GM19467 (cell line): ENCODE results near the gene SIX4.

Experiments
- ATAC-seq: cut with Tn5 transposase; IDR thresholded peaks from one replicate; pipeline ENCODE4 v1.9.1; 2021; ENCODE audit warnings: mild to moderate bottlenecking, moderate library complexity; ENCODE audit not compliant: unreplicated experiment

The SIX4 gene

GRCh38 chr14:60722357-60723115 lies 1.6 kb downstream of the SIX4 start:
- ATAC-seq, result no peak

GRCh38 chr14:60722107-60722356 lies 2.1 kb downstream of the SIX4 start:
- ATAC-seq, result no peak

GRCh38 chr14:60721326-60722106 lies 2.6 kb downstream of the SIX4 start:
- ATAC-seq, result no peak

DNA sequence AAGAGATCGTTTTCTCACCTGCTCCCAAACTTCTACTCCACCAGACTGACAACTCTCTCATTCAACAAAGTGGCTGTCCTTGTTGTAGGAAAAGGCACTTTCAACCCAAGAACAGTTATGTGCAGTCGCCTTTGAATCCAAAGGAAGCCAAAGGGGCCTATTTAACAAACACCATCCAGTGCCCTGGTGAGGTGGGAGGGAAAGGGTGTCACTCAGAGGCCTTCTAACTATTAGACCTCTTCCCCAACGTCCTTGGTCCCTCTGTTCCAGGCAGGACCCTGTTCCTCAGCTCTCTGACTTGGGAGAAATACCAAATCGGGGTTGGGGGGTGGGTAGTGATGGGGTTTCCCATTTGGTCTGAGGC lies 3.2 kb downstream of the SIX4 start:
- ATAC-seq, result no peak

- ATAC-seq, result no peak
Observed at GRCh38 chr14:60720391-60720790, 3.8 kb downstream of the SIX4 start.

- ATAC-seq, result no peak
Observed at GRCh38 chr14:60713513-60713912, 10.6 kb downstream of the SIX4 start.

- ATAC-seq, result no peak
Observed at GRCh38 chr14:60710494-60710893, 13.7 kb downstream of the SIX4 start.

DNA sequence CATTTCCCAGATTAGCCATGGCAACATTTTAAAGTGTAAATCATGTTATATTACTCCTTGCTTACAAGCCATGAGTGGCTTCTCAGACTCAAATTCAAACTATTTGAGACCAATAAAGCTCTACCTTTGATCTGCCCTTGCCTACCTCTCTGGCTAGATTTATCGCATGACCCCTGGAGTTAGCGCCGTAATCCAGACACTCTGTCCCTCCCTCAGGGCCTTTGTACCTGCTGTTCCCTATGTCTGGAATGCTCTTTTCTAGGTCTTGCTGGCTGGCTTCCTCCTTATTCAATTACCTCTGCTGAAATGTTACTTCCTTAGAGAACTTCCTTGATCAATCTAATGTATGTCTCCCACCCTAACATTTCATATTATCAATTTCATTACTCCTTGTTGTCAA lies 16.3 kb downstream of the SIX4 start:
- no peak for ATAC-seq

DNA sequence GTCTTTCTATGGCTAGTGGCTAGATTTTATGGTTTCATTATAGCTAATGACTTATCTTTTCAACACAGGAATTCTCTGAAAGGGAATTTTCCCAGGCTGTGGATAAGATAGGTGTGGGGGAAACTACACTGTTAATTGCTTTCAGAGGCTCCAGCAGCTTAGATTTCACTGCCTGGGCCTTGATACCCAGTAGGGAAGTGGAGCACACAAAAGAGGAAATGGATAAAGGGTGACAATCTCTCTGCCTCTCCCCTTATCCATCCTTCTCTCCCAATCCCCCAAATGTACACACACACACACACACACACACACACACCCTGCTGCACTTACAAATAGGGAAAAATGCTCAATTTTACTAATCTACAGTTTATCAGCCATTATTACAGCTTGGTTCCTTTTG lies 19.1 kb downstream of the SIX4 start:
- ATAC-seq, result no peak

GRCh38 chr14:60700598-60700997 lies 23.6 kb downstream of the SIX4 start:
- ATAC-seq, result no peak

DNA sequence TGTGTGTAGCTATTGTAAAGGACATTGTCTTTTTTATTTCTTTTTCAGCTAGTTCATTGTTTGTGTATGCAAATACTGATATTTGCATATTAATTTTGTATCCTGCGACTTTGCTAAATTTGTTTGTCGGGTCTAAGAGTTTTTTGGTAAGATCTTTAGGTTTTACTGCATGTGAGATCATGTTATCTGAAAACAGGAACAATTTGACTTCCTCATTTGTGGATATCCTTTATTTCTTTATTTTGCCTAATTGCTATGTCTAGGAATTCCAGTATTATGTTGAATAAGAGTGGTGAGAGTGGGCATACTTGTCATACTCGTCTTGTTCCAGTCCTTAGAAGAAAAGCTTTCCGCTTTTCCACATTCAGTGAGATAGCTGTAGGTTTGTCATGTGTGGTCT lies 28.8 kb downstream of the SIX4 start:
- no peak for ATAC-seq

DNA sequence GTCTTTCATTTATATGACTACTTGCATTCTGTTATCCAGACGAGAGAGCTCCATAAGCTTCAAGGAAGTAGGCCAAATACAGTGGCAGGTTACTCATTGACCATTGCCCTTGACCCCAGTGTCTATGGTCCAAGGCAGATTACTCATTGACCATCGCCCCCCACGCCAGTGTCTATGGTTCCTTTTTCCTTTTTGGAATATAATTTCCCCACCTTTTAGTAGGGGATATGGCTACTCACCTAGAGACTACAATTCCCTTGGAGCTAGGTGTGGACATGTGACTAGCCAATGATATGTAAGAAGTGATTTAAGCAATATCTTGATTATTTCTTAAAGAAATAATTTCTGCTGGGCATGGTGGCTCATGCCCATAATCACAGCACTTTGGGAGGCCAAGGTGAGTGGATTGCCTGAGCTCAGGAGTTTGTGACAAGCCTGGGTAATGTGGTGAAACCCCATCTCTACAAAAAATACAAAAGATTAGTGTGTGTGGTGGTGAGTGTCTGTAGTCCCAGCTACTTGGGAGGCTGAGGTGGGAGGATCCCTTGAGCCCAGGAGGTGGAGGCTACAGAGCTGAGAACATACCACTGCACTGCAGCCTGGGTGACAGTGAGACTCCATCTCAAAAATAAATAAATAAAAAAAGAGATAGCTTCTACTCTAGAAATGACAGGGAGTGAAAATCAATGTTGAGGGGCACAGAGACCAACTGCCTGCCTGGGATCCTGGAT lies 32.6 kb downstream of the SIX4 start:
- no peak for ATAC-seq

DNA sequence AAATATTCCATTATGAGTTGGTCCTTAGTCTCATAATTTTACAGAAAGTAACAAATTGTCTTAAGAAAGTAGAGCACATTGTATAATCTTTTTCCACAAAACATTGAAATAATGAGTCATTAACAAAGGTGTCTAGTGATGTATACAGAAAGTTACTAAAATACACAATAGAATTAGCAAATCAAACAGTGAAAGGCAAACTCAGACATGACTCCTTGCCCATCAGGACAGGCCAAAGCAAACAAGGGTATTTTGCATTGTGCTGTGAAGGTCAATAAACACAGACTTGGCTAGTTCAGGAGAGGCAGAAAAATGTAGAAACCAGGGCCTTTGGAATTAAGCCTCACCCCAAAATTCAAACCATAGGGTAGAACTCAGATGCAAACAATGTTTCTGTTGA lies 37.3 kb downstream of the SIX4 start:
- ATAC-seq, result no peak

DNA sequence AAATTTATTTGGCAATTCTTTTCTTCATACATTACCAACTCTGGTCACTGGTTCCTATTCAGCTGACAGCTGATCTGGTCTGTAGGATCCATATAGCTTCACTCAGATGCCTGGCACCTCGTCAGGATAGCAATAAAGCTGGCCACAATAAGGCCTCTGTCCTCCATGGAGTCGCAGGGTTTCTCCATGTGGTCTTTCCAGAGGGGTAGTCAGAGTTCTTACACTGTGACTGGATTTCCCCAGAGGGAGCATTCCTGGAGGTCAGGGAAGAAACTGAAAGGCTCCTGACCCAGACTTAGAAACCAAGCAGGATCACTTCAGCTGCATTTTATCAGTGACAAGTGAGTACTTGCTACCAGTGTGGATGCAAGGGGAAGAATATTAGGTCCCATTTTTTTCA lies 39.9 kb downstream of the SIX4 start:
- no peak for ATAC-seq

DNA sequence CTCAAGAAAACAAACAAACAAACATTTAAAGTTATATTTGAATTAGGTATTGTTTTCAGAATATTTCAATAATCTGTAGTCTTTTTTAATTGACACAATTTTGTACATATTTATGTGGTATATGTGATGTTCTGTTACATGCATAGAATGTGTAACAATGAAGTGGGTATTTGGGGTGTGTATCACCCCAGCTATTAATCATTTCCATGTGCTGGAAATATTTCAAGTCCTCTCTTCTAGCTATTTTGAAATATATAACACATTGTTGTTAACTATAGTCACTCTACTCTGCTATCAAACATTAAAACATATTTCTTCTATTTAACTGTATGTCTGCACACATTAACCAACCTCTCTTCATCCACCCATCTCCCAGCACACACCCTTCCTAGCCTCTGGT lies 42.9 kb downstream of the SIX4 start:
- ATAC-seq, result no peak

DNA sequence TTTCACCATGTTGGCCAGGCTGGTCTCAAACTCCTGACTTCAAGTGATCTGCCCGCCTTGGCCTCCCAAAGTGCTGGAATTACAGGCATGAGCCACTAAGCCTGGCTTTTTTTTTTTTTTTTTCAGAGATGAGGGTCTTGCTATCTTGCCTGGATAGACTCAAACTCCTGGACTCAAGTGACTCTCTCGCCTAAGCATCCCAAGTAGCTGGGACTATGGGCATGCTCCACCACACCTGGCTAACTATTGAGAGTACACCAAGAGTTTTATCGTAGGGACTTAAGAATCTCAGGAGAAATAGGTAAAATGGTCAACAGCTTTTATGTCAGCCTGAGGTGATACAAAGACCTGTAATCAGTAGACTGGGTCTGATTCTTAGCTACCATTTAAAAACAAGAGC lies 43.6 kb downstream of the SIX4 start:
- no peak for ATAC-seq

DNA sequence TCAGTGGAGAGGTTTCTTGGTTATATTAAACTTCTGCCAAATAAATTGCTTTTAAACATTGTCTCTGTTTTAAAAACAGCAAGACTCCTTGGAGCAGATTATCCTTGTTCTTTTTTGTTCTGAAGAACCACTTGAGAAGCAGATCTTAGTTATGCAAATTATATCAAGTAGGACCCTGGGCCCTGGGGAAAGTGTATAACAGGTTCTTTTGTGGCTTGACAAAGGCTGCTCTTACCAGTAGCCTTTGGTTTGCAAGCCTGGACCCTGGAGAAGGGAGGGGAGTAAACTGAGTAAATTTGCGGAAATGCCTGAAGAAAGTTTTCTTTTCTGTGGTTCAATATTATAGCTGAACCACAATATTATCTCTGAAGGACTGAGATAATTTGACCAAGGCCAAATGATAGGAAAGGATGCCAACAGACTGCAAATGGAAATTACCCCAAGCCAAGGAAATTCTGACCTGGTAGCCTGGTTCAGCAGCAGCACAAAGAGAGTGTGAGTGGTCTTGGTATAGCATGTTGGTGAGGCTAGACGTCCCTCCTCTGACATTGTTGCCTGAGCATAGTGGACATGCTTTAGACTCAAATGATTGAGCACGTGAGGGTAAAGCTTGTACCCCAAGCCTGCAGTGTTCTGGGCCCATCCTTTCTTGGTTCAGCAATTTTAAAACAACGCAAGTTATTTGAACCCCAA lies 44.4 kb downstream of the SIX4 start:
- ATAC-seq, result no peak

DNA sequence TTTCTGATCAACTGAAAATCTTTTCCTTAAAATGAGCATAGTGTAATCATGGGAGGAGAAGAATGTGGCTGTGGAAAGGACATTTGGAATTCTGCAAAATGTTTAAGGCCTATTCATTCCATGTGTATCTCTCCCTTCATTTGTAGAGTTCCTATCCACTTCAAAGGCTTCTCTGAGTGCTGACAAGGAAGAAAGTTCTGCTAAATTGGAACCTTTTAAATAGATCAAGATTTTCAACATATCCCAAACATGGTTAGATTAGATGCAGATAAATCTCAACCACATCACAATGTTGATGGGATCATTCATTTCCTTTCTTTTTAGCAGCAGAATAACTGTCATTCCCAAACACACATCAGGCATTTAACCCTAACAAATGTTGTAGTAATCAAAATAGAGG lies 46.5 kb downstream of the SIX4 start:
- ATAC-seq, result no peak

DNA sequence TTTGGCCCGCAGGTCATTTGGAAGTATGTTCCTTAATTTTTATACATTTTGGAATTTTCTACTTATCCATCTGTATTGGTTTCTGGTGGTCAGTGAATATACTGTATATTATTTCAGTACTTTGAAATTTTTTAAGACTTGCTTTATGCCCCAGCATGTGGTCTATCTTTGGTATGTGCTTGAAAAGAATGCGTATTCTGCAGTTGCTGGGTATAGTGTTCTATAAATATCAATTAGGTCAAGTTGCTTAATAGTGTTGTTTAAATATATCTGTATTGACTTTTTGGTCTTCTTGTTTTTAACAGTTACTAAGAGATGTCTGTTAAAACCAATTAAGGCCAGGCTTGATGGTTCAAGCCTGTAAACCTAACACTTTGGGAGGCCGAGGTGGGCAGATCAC lies 53.2 kb downstream of the SIX4 start:
- ATAC-seq, result no peak

DNA sequence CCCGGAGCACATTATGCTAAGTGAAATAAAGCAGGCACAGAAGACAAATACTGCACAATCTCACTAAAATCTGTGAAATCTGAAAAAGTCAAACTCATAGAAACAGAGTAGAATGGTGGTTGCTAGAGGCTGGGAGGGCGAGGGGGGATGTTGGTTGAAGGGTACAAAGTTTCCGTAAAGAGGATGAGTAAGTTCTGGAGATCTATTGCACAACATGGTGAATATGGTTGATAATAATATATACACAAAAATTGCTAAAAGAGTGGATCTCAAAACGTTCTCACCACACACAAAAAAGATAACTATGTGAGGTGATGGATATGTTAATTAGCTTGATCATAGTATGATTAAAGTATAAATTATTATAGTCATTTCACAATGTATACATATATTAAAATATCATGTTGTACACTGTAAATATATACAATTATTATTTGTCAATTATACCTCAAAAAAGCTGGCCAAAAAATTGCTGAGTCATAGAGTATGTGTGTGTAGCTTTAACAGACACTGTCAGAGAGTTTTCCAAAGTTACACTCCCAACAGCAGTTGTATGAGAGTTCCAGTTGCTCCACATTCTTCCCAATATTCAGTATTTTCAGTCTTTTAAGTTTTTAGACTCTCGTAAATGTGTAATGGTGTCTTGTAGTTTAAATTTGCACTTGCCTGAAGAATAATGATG lies 55.6 kb downstream of the SIX4 start:
- ATAC-seq, result no peak

DNA sequence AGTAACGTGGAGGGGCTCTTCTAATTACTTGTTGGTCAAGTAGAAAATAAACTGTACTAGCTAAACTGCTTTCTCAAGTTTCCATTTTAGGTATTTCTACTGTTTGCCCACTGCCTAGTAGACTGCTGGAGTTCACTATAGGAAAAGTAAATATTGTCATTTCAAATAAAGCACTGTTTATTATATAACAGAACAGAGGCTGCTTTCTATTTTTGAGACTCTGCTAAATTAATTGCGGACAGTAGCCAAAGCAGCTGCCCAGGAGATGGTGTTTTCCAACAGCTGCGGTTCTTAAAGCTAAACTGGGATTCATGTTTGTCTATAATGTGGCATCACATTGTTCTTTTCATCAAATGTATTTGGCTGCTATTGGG lies 59.0 kb downstream of the SIX4 start:
- no peak for ATAC-seq
